DOHH2 (cell line): Measurements from ENCODE around the gene MBOAT7.

Experiments used
- CTCF ChIP-seq: fragments of 200-600 bp; sonication (generic); IDR thresholded peaks from one replicate; pipeline ENCODE4 v1.5.1; 2014; ENCODE audit warnings: antibody characterized with exemption, mild to moderate bottlenecking, low read depth, low read length; ENCODE audit not compliant: poor library complexity, severe bottlenecking
- EZH2phosphoT487 ChIP-seq: fragments of 200-600 bp; sonication (generic); IDR thresholded peaks from 2 replicates; pipeline ENCODE4 v1.6.1; 2017; ENCODE audit warnings: borderline replicate concordance, mild to moderate bottlenecking, antibody characterized with exemption, low read length, moderate library complexity, mixed read lengths

DNA sequence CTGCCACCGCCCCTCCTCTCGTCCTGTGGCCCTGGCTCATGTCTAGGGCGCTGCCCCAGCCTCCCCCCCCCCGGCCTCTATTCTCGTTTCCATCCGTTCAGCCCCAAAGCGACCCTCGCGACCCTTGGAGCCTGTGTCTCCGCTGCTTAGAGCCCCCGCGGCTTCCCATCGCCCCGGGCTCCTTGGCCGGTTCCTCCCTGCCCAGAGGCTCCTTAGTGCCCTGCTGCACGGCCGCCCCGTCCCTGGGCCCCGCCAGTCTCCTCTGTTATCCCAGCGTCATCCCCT is 61.0 kb downstream of the MBOAT7 start:
- TF ChIP-seq CTCF (no peak), EZH2phosphoT487 (no peak)
